Lower lobe of right lung (tissue), 2 donors: Measurements from ENCODE around the gene SEMA3D. TPM values are rescaled to one million over a fixed set of nuclear protein-coding genes. Genes with fewer than 3 reads are reported as not detected.

Experiments used
- ATAC-seq, 2 donors: fragments of 200-7000 bp; cut with Tn5 transposase; one replicate each; pipeline ENCODE4 v1.9.1; 2020 to 2022; ENCODE audit warnings: mild to moderate bottlenecking in 2 of 2, moderate library complexity in 2 of 2
- DNase-seq: peaks from one replicate; pipeline ENCODE4 v3.0.0-alpha.2; 2020
- H3K27ac ChIP-seq: fragments of 200-600 bp; one replicate; pipeline ENCODE4 v1.8.0; 2022
- H3K27me3 ChIP-seq: fragments of 200-600 bp; one replicate; pipeline ENCODE4 v1.8.0; 2022; ENCODE audit warnings: low read depth
- H3K36me3 ChIP-seq: fragments of 200-600 bp; one replicate; pipeline ENCODE4 v1.8.0; 2022; ENCODE audit warnings: mild to moderate bottlenecking
- H3K4me1 ChIP-seq: fragments of 200-600 bp; one replicate; pipeline ENCODE4 v1.8.0; 2022
- H3K4me3 ChIP-seq: fragments of 200-600 bp; one replicate; pipeline ENCODE4 v1.8.0; 2022; ENCODE audit warnings: mild to moderate bottlenecking
- H3K9me3 ChIP-seq: fragments of 200-600 bp; one replicate; pipeline ENCODE4 v1.8.0; 2022
- intact Hi-C: fragments of 100-400 bp; cut with DNase I; formaldehyde crosslinking; loops from one replicate; pipeline ENCODE4 v1.11.0; 2022
- total RNA-seq: library from RNA; stranded (reverse); fragmentation: NEBNext Ultra II Directional; extraction: Animal tissue kit (Norgen Biotek cat#: 25700); gene quantifications from one replicate; pipeline ENCODE4 v1.2.1, GENCODE V29; 2021
- TF ChIP-seq, protein P1 (sequence below): fragments of 200-600 bp; IDR thresholded peaks from one replicate; pipeline ENCODE4 v1.8.0; 2022; ENCODE audit warnings: antibody characterized with exemption, mild to moderate bottlenecking
- donor health status: DM: no; HTN: yes; CAD: no; lungs with severe emphysema.

SEMA3D gene
- total RNA-seq, 1 donor from 2014 or later: 8.0 TPM

DNA sequence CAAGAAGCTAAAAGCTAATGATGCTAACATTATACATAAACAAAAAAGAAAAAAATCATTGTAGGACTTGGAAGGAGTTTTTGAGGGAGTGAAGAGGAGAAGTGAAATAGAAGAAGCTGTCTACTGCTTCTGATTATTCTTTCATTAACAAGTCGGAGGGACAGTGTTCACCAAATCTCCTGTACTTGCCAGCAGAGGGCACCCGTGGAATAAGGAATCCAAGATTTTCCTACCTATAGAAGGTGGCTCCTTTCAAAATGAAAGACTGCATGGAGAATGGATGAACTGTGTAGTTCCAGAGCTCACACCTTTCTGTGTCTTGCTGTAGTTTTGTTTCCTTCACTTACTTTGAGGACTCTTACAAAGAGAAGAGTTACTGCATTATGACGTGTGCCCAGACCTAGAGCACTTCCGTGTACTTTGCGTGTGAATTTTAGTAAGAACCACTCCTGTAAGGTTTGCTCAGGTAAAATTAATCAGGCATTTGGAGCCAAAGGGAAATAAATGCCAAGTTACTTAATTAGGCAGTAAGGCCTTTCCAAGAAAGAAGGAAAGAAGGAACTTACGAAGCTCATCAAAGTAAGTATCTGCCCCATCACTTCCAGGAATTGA lies 145.1 kb downstream of the SEMA3D start:
- H3K9me3 ChIP-seq: no peaks in the 10 kb centered on the region
- H3K4me1 ChIP-seq: no peaks in the 10 kb centered on the region
- DNase-seq: peak; percentile 52
- peak; percentile 71 to 83 for ATAC-seq
- H3K27me3 ChIP-seq: no peaks in the 10 kb centered on the region
- H3K36me3 ChIP-seq: no peaks in the 10 kb centered on the region
- H3K27ac ChIP-seq: no peak overlapping the region
- H3K4me3 ChIP-seq: no peak overlapping the region
- intact Hi-C loops: no loop called here
- TF ChIP-seq, protein P1, sequence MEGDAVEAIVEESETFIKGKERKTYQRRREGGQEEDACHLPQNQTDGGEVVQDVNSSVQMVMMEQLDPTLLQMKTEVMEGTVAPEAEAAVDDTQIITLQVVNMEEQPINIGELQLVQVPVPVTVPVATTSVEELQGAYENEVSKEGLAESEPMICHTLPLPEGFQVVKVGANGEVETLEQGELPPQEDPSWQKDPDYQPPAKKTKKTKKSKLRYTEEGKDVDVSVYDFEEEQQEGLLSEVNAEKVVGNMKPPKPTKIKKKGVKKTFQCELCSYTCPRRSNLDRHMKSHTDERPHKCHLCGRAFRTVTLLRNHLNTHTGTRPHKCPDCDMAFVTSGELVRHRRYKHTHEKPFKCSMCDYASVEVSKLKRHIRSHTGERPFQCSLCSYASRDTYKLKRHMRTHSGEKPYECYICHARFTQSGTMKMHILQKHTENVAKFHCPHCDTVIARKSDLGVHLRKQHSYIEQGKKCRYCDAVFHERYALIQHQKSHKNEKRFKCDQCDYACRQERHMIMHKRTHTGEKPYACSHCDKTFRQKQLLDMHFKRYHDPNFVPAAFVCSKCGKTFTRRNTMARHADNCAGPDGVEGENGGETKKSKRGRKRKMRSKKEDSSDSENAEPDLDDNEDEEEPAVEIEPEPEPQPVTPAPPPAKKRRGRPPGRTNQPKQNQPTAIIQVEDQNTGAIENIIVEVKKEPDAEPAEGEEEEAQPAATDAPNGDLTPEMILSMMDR: peak; percentile 67

DNA sequence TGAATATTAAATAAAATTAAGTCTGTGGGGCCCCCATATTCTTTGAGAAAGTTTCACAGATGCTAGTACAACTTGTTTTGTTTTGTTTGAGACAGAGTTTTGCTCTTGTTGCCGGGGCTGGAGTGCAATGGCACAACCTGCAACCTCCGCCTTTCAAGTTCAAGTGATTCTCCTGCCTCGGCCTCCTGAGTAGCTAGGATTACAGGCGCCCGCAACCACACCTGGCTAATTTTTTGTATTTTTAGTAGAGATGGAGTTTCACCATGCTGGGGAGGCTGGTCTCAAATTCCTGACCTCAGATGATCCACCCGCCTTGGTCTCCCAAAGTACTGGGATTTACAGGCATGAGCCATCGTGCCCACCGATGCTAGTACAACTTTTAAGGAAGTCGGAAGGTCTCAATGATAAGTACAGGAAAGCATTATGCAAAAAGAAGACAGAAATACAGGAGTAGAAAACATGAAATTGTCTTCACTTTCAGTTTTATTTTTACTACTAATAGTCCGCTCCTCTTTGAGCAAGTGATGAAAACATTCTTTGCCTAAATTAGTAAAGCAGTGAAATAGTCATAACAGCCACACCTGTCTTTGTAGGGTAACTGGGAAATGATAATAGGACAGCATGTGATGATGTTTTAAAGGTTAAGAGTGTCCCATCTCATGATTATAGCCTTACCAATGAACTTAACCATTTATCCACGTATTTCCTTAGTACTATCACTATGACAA lies 147.5 kb downstream of the SEMA3D start:
- no peak for ATAC-seq
- no peak overlapping the region for H3K4me3 ChIP-seq
- no peaks in the 10 kb centered on the region for H3K27me3 ChIP-seq
- no peaks in the 10 kb centered on the region for H3K4me1 ChIP-seq
- H3K36me3 ChIP-seq: no peaks in the 10 kb centered on the region
- no peak overlapping the region for H3K27ac ChIP-seq
- DNase-seq: no peak
- TF ChIP-seq, protein P1: no peak
- intact Hi-C loops: loop anchor here (10.0 kb wide), 1 partner anchor 515 kb away; no protein-coding TSS in a partner anchor
- H3K9me3 ChIP-seq: no peaks in the 10 kb centered on the region

DNA sequence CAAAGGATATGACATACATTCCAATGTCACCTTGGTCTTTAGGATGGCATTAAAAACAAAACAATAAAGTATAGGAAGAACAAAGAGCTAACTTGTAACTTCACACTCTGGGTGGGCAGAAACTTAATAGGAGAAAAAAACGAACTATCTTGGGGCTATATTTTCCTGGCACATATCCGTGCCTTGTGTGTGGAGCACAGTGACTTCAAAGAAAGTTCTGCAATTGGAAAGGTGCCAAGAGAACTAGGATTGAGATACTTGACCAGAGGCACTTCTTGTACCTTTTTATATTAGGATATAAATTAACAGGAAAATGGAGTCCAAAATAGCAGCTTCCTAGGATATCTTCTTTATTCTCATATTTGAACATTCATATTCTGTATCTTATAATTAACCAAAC lies 148.4 kb downstream of the SEMA3D start:
- Histone ChIP-seq H3K9me3 (no peaks in the 10 kb centered on the region), H3K4me1 (no peaks in the 10 kb centered on the region), H3K27me3 (no peaks in the 10 kb centered on the region), H3K36me3 (no peaks in the 10 kb centered on the region), H3K27ac (no peak overlapping the region), H3K4me3 (no peak overlapping the region)
- TF ChIP-seq, protein P1: no peak
- DNase-seq (no peak), ATAC-seq (no peak)
- intact Hi-C loops: loop anchor here (10.0 kb wide), 1 partner anchor 516 kb away; no protein-coding TSS in a partner anchor

- Histone ChIP-seq H3K9me3 (no peaks in the 10 kb centered on the region), H3K36me3 (no peaks in the 10 kb centered on the region), H3K4me3 (no peak overlapping the region), H3K27me3 (no peaks in the 10 kb centered on the region), H3K27ac (no peak overlapping the region), H3K4me1 (no peaks in the 10 kb centered on the region)
- no peak for DNase-seq
- TF ChIP-seq, protein P1: no peak
- intact Hi-C loops: loop anchor here (10.0 kb wide), 1 partner anchor 522 kb away; no protein-coding TSS in a partner anchor
- no peak for ATAC-seq
Observed at GRCh38 chr7:85033263-85033662, 153.6 kb downstream of the SEMA3D start.

DNA sequence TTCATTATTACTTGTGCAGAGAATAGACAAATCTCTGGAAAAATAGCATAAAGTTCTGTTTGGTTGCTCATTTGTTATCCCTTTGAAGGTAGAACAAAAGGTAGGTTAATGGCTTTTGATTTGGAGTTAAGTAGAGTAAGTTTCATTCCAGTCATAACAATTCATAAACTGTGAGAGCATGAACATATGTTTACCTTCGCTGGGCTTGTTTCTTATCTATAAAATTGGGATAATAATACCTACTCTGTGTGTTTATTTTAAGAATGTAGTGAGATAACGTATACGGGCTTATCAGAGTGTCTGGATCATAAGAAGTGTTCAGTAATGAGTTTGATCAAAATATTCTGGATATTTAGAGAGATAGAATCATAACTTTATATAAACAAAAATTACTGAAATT lies 155.4 kb downstream of the SEMA3D start:
- Histone ChIP-seq H3K27ac (no peak overlapping the region), H3K27me3 (no peaks in the 10 kb centered on the region), H3K36me3 (no peaks in the 10 kb centered on the region), H3K9me3 (no peaks in the 10 kb centered on the region), H3K4me1 (no peaks in the 10 kb centered on the region), H3K4me3 (no peak overlapping the region)
- DNase-seq (no peak), ATAC-seq (no peak)
- intact Hi-C loops: loop anchor here (10.0 kb wide), 1 partner anchor 523 kb away; no protein-coding TSS in a partner anchor
- TF ChIP-seq, protein P1: no peak
